Mucosa of descending colon (tissue), 3 donors: ENCODE data around the gene TNFAIP8L1. TPM values are rescaled to one million over a fixed set of nuclear protein-coding genes. Genes with fewer than 3 reads are reported as not detected.

Experiments used
- ATAC-seq: fragments of 200-7000 bp; cut with Tn5 transposase; one replicate; pipeline ENCODE4 v1.9.1; 2020; ENCODE audit warnings: mild to moderate bottlenecking, moderate library complexity
- DNase-seq, 3 donors: peaks; one replicate each; pipeline ENCODE4 v3.0.0-alpha.2; 2020
- H3K36me3 ChIP-seq: fragments of 200-600 bp; one replicate; pipeline ENCODE4 v1.8.0; 2021; ENCODE audit warnings: low read depth, mild to moderate bottlenecking
- H3K4me1 ChIP-seq: fragments of 200-600 bp; one replicate; pipeline ENCODE4 v1.8.0; 2021; ENCODE audit warnings: low read depth, mild to moderate bottlenecking
- H3K4me3 ChIP-seq: fragments of 200-600 bp; one replicate; pipeline ENCODE4 v1.8.0; 2021; ENCODE audit warnings: mild to moderate bottlenecking
- H3K9me3 ChIP-seq: fragments of 200-600 bp; one replicate; pipeline ENCODE4 v1.8.0; 2021; ENCODE audit warnings: mild to moderate bottlenecking
- intact Hi-C, 2 donors: fragments of 100-400 bp; cut with DNase I in 1 of 2; cut with micrococcal nuclease in 1 of 2; formaldehyde crosslinking; loops; one replicate each; pipeline versions ENCODE4 v1.11.0 to v1.11.1; 2022; cut with DNase I, micrococcal nuclease
- total RNA-seq, 3 donors: library from RNA; stranded (reverse); fragmentation: NEBNext Ultra II Directional in 2 of 3; extraction: Animal tissue kit (Norgen Biotek cat#: 25700) in 2 of 3; gene quantifications; one replicate each; pipeline versions ENCODE4 v1.2.1 to v1.2.4, GENCODE V29; 2021 to 2023
- TF ChIP-seq, protein P1 (sequence below): fragments of 200-600 bp; IDR thresholded peaks from one replicate; pipeline ENCODE4 v1.8.0; 2022; ENCODE audit warnings: antibody characterized with exemption, mild to moderate bottlenecking
- donor health status: DM: no; HTN: no; CAD: no; lungs with moderate emphysema.
- donor health status: DM: no; HTN: no; CAD: no.
- donor health status: DM: no; HTN: yes; CAD: no.

TNFAIP8L1 gene
- total RNA-seq, 3 donors from 2014 or later, result 5.1 to 47.6 (median 10.7) TPM

DNA sequence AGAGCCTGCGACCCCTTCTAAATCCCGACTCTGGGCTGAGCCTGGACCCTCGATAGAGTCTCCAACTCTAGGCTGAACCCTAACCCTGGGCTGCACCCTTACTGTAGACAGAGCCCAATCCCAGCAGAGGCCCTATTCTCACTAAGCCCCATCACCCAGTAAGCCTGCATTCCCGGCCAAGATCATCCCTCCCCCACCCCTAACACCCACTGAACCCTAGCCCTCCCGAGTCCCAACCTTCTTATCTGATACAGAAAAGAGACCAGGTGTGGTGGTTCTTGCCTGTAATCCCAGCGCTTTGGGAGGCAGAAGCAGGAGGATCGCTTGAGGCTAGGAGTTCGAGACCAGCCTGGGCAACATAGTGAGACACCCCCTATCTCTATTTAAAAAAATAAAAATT lies 2.6 kb upstream of the TNFAIP8L1 start:
- TF ChIP-seq, protein P1, sequence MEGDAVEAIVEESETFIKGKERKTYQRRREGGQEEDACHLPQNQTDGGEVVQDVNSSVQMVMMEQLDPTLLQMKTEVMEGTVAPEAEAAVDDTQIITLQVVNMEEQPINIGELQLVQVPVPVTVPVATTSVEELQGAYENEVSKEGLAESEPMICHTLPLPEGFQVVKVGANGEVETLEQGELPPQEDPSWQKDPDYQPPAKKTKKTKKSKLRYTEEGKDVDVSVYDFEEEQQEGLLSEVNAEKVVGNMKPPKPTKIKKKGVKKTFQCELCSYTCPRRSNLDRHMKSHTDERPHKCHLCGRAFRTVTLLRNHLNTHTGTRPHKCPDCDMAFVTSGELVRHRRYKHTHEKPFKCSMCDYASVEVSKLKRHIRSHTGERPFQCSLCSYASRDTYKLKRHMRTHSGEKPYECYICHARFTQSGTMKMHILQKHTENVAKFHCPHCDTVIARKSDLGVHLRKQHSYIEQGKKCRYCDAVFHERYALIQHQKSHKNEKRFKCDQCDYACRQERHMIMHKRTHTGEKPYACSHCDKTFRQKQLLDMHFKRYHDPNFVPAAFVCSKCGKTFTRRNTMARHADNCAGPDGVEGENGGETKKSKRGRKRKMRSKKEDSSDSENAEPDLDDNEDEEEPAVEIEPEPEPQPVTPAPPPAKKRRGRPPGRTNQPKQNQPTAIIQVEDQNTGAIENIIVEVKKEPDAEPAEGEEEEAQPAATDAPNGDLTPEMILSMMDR, result no peak
- H3K36me3 ChIP-seq, result no peaks in the 10 kb centered on the region
- peaks cover 24% of the 10 kb centered on the region for H3K4me1 ChIP-seq
- no peak for ATAC-seq
- no peak overlapping the region for H3K4me3 ChIP-seq
- DNase-seq, result no peak
- H3K9me3 ChIP-seq, result no peaks in the 10 kb centered on the region
- intact Hi-C loops, result loop anchor here in 1 of 2 donors (5.0 kb wide), 1 partner anchor 69 kb away; no protein-coding TSS in a partner anchor

DNA sequence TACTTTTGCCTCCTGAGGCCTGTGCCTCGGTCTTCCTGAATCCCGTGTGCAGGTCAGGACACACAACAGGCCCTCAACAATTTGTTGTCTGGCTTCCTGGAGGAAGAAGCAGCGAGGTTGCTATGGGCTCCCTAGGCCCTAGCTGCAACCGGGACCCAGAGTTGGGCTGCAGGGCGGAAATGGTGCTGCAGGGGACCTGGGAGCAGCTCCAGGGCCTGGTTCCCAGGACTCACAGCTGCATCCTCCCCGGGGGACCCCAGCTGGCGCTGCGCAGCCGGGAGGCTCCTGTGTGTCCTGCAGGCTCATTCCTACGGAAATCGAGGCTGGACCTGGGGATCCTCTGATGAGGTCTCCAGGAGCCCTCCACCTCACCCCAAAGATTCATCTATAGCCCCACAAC lies 999 bp upstream of the TNFAIP8L1 start:
- DNase-seq, result peak in 2 of 3 donors; percentile 48 to 66
- intact Hi-C loops, result loop anchor here in 1 of 2 donors (5.0 kb wide), 1 partner anchor 71 kb away; no protein-coding TSS in a partner anchor

DNA sequence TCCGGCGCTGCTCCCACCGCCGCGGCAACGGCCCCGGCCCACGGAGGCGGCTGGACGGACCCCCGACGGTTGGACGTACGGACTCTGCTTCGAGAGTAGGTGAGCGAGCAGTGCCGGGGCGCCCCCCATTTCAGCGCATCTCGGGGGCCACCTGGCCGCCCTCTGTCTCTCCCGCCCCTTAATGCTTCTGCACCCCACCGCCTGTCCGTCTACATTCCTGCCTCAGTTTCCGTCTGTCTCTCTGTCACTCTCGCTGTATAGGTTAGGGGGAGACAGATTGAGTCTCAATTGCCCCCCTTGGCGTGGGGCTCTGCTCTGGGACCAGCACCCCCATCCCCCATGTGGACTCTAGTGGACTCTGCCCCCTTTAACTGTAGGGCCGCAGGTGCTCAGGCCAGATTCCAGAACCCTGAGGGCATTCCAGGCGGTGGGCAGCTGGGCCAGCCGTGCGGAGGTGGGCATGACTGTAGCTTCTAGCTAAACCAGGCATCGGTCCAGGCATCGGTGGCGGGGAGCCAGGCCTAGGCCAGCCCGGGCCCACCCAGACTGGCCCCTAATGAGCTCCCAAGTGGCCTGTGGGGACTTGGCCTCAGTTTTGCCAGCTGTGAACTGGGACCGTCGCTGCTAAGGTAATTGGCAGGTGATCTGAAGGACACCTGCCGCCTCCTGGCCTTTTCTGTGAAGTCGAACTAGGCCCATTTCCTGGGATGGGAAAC lies 373 bp downstream of the TNFAIP8L1 start:
- peak; percentile 2 for ATAC-seq
- intact Hi-C loops, result loop anchor here in 1 of 2 donors (5.0 kb wide), 1 partner anchor 72 kb away; no protein-coding TSS in a partner anchor
- Histone ChIP-seq H3K36me3 (no peaks in the 10 kb centered on the region), H3K4me3 (peak overlapping the region; percentile 34), H3K4me1 (peaks cover 24% of the 10 kb centered on the region), H3K9me3 (no peaks in the 10 kb centered on the region)
- TF ChIP-seq, protein P1, result no peak
- DNase-seq, result peak; percentile 46 to 76 (median 71)

More for the DNA sequence above, 999 bp upstream of the TNFAIP8L1 start:
- Histone ChIP-seq H3K4me1 (peaks cover 24% of the 10 kb centered on the region), H3K36me3 (no peaks in the 10 kb centered on the region), H3K9me3 (no peaks in the 10 kb centered on the region), H3K4me3 (no peak overlapping the region)
- TF ChIP-seq, protein P1, result no peak
- no peak for ATAC-seq

DNA sequence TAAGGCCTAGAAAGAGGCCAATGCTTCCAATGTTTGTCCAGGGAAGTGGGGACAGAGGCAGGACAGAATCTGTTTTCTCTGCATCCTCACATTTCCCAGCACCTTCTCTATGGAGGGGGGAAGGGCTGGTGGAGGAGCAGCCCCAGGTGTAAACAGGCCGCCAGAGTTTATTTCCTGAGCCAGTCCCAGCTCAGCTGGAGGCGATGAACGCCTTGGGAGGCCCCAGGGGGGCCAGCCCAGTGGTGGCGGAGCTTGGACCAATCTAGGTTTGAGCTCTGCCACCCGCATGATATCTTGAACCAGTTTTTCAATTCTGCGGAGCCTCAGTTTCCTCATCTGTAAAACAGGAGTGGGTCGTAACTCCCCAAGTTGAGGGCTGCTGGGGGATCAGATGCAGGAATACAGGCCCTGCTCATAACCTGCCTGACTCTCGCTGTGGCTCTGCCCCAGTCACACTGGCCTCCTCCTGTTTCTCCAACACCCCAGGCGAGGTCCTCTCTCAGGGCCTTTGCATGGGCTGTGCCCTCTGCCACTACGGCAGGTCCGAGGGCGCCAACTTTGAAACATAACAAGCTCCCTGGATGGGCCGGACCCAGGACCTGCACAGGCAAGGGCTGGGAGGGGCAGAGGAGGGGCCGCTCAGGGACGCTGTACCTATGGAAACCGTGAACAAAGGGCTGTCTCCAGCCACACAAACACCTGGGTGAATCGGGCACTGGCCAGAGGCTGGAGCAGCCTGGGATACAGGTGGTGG lies 1.1 kb downstream of the TNFAIP8L1 start:
- H3K4me1 ChIP-seq, result peaks cover 24% of the 10 kb centered on the region
- DNase-seq (peak; percentile 56 to 74 (median 61)), ATAC-seq (peak; percentile 45)

DNA sequence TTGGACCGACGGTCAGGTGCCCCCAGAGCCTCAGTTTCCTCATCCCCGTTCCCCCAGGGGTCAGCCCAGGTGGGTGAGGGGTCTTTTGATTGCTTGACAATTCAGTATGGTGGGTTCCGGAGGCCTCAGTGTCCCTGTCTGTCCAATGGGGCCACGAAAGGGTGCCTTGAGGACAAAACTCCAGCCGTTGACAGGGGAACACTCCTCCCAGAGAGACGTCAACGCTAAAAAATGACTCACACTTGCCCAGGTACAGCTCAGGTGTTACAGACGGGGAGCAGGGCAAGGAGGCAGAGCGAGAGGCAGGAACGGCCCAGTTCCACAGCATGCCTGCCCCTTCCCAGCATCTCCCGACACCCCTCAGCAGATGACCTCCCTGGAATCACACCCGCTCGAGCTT lies 1.8 kb downstream of the TNFAIP8L1 start:
- H3K36me3 ChIP-seq, result no peaks in the 10 kb centered on the region
- TF ChIP-seq, protein P1, result no peak
- intact Hi-C loops, result no loop called here
- no peak overlapping the region for H3K4me3 ChIP-seq
- H3K4me1 ChIP-seq, result peaks cover 19% of the 10 kb centered on the region
- DNase-seq (no peak), ATAC-seq (no peak)
- no peaks in the 10 kb centered on the region for H3K9me3 ChIP-seq

More for the DNA sequence above, 1.1 kb downstream of the TNFAIP8L1 start:
- TF ChIP-seq, protein P1, result no peak
- H3K9me3 ChIP-seq, result no peaks in the 10 kb centered on the region
- H3K4me3 ChIP-seq, result peak overlapping the region; percentile 34
- intact Hi-C loops, result no loop called here
- no peaks in the 10 kb centered on the region for H3K36me3 ChIP-seq
